HL-60 (cell line): ENCODE data around the gene ZNF764.

Experiments
- DNase-seq, 2 experiments: peaks; one replicate each; pipeline ENCODE4 v3.0.0-alpha.2; 2010 to 2020; ENCODE audit warnings: low read depth in 1 of 2, low spot score in 1 of 2
- H3K27ac ChIP-seq: fragments of 250-450 bp; sonication (Bioruptor Pico); replicated peaks from 2 replicates; pipeline ENCODE4 v1.5.1; 2020; ENCODE audit warnings: mild to moderate bottlenecking, moderate library complexity
- H3K27me3 ChIP-seq: fragments of 250-450 bp; sonication (Bioruptor Pico); 2 replicates; pipeline ENCODE4 v1.5.1; 2021; ENCODE audit warnings: mild to moderate bottlenecking, moderate library complexity; ENCODE audit not compliant: insufficient read depth, poor library complexity, severe bottlenecking
- H3K4me3 ChIP-seq: replicated peaks from 2 replicates; pipeline ENCODE4 v1.5.1; 2011; ENCODE audit warnings: mild to moderate bottlenecking, control low read depth, low read length; ENCODE audit not compliant: insufficient read depth
- GABPA ChIP-seq: IDR thresholded peaks from 2 replicates; pipeline ENCODE4 v1.6.1; 2012; ENCODE audit warnings: low read depth
- POLR2AphosphoS5 ChIP-seq: IDR thresholded peaks from 2 replicates; pipeline ENCODE4 v1.6.1; 2012; ENCODE audit warnings: low read depth
- SPI1 ChIP-seq: IDR thresholded peaks from 2 replicates; pipeline ENCODE4 v1.6.1; 2012; ENCODE audit warnings: low read depth, mild to moderate bottlenecking, borderline replicate concordance
- TF ChIP-seq, protein P1 (sequence below): IDR thresholded peaks from one replicate; pipeline ENCODE4 v1.5.1; 2011; ENCODE audit warnings: low read length, control low read depth, inconsistent platforms; ENCODE audit not compliant: insufficient read depth
- TF ChIP-seq, protein P2 (sequence below): IDR thresholded peaks from 2 replicates; pipeline ENCODE4 v1.6.1; 2012; ENCODE audit warnings: low read depth; ENCODE audit not compliant: insufficient replicate concordance

ZNF764 gene

GRCh38 chr16:30582611-30583340 is 24.6 kb upstream of the ZNF764 start:
- DNase-seq: no peak
- Histone ChIP-seq H3K27ac (no peak overlapping the region), H3K4me3 (no peak overlapping the region), H3K27me3 (no peaks in the 10 kb centered on the region)
- no peak for TF ChIP-seq POLR2AphosphoS5
- no peak for TF ChIP-seq SPI1
- TF ChIP-seq, protein P1, sequence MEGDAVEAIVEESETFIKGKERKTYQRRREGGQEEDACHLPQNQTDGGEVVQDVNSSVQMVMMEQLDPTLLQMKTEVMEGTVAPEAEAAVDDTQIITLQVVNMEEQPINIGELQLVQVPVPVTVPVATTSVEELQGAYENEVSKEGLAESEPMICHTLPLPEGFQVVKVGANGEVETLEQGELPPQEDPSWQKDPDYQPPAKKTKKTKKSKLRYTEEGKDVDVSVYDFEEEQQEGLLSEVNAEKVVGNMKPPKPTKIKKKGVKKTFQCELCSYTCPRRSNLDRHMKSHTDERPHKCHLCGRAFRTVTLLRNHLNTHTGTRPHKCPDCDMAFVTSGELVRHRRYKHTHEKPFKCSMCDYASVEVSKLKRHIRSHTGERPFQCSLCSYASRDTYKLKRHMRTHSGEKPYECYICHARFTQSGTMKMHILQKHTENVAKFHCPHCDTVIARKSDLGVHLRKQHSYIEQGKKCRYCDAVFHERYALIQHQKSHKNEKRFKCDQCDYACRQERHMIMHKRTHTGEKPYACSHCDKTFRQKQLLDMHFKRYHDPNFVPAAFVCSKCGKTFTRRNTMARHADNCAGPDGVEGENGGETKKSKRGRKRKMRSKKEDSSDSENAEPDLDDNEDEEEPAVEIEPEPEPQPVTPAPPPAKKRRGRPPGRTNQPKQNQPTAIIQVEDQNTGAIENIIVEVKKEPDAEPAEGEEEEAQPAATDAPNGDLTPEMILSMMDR: no peak
- no peak for TF ChIP-seq GABPA
- TF ChIP-seq, protein P2, sequence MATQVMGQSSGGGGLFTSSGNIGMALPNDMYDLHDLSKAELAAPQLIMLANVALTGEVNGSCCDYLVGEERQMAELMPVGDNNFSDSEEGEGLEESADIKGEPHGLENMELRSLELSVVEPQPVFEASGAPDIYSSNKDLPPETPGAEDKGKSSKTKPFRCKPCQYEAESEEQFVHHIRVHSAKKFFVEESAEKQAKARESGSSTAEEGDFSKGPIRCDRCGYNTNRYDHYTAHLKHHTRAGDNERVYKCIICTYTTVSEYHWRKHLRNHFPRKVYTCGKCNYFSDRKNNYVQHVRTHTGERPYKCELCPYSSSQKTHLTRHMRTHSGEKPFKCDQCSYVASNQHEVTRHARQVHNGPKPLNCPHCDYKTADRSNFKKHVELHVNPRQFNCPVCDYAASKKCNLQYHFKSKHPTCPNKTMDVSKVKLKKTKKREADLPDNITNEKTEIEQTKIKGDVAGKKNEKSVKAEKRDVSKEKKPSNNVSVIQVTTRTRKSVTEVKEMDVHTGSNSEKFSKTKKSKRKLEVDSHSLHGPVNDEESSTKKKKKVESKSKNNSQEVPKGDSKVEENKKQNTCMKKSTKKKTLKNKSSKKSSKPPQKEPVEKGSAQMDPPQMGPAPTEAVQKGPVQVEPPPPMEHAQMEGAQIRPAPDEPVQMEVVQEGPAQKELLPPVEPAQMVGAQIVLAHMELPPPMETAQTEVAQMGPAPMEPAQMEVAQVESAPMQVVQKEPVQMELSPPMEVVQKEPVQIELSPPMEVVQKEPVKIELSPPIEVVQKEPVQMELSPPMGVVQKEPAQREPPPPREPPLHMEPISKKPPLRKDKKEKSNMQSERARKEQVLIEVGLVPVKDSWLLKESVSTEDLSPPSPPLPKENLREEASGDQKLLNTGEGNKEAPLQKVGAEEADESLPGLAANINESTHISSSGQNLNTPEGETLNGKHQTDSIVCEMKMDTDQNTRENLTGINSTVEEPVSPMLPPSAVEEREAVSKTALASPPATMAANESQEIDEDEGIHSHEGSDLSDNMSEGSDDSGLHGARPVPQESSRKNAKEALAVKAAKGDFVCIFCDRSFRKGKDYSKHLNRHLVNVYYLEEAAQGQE: no peak

DNA sequence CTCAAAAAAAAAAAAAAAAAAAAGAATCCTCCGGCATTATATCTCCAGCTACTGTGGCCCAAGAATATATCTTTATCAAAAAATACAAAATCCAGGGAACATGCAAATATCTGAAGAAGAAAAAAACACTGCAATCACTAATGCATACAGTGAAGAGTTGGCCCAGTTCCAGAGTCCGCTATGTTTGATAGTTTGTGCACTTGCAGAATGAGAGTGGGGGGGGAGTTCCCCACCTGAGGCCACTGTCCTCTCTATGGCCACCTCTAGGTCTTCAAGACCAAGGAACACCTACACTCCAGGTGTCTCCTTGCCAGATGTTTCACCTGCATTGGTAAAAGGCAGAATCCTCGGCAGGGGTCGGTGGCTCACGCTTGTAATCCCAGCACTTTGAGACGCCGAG is 23.3 kb upstream of the ZNF764 start:
- DNase-seq: no peak
- no peaks in the 10 kb centered on the region for H3K27me3 ChIP-seq
- no peak overlapping the region for H3K27ac ChIP-seq
- H3K4me3 ChIP-seq: no peak overlapping the region
- no peak for TF ChIP-seq POLR2AphosphoS5
- no peak for TF ChIP-seq GABPA
- no peak for TF ChIP-seq SPI1
- TF ChIP-seq, protein P2: no peak
- TF ChIP-seq, protein P1: no peak

- no peak for DNase-seq
- TF ChIP-seq, protein P1: no peak
- TF ChIP-seq, protein P2: no peak
- TF ChIP-seq GABPA (no peak), SPI1 (no peak), POLR2AphosphoS5 (no peak)
- H3K27ac ChIP-seq: no peak overlapping the region
- H3K4me3 ChIP-seq: no peak overlapping the region
- H3K27me3 ChIP-seq: no peaks in the 10 kb centered on the region
Measured at GRCh38 chr16:30574678-30575077, 16.5 kb upstream of the ZNF764 start.
